Tibial nerve (tissue), 4 donors: ENCODE measurements around the gene TLE3.
A peak's percentile ranks its signal among the peaks of the same experiment; 100 is the strongest.

Experiments used
- EP300 ChIP-seq, 2 donors: sonication (generic); formaldehyde crosslinking; IDR thresholded peaks; one replicate each; pipeline ENCODE4 v1.6.1; 2017; ENCODE audit warnings: antibody characterized with exemption in 2 of 2, mild to moderate bottlenecking in 1 of 2
- TF ChIP-seq, protein P1 (sequence below), 5 experiments: fragments of 200-600 bp in 3 of 5; fragments of 450-650 bp in 2 of 5; sonication (generic) in 3 of 5; IDR thresholded peaks; one replicate each; pipeline ENCODE4 v1.5.1; 2016 to 2019; ENCODE audit warnings: antibody characterized with exemption in 5 of 5, mild to moderate bottlenecking in 3 of 5, moderate library complexity in 2 of 5

DNA sequence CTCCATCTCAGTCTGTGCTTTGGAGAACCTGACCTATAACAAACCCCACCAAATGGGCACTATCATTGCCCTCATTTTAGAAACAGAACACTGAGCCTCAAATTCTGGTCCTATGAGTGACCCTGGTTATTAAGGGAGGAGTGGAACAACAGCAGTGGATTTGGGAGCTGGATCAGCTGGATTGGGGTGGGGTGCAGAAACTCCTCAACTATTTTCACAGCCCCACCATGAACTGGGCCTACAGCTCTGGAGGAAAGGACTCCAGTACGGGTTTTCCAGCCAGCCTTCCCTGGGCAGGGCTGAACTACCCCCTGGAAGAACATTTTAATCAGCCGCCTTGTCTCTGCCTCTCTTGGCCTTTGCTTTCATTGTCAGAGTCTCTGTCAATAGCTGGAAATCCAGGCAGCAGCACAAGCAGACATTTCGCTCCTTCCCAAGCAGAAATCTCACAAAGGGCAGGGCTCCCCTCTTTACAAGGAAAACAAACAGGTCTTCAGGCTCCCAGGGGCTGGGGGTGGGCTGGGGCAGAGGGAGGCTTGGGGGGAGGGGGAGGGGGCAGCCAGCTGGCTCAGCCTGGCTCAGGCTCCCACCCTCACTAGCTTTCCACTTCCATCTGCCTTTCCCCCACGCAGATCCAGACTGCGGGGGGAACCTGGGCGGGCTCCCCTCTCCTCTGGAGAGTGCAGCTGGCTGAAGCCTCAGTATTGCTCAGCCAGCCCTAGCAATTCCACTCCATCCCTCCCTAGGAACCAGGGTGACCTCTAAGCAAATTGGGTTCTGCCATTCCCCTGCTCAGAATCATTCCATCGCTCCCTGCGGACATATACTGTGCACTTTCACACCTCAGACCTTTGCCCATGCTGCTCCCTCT is 13.7 kb upstream of the TLE3 start:
- TF ChIP-seq, protein P1, sequence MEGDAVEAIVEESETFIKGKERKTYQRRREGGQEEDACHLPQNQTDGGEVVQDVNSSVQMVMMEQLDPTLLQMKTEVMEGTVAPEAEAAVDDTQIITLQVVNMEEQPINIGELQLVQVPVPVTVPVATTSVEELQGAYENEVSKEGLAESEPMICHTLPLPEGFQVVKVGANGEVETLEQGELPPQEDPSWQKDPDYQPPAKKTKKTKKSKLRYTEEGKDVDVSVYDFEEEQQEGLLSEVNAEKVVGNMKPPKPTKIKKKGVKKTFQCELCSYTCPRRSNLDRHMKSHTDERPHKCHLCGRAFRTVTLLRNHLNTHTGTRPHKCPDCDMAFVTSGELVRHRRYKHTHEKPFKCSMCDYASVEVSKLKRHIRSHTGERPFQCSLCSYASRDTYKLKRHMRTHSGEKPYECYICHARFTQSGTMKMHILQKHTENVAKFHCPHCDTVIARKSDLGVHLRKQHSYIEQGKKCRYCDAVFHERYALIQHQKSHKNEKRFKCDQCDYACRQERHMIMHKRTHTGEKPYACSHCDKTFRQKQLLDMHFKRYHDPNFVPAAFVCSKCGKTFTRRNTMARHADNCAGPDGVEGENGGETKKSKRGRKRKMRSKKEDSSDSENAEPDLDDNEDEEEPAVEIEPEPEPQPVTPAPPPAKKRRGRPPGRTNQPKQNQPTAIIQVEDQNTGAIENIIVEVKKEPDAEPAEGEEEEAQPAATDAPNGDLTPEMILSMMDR (IDR thresholded peaks at IDR 0.05): no peak
- TF ChIP-seq EP300 (IDR thresholded peaks at IDR 0.05): peak; percentile 25 to 91
